ENCODE results near the gene OXT.

DNA sequence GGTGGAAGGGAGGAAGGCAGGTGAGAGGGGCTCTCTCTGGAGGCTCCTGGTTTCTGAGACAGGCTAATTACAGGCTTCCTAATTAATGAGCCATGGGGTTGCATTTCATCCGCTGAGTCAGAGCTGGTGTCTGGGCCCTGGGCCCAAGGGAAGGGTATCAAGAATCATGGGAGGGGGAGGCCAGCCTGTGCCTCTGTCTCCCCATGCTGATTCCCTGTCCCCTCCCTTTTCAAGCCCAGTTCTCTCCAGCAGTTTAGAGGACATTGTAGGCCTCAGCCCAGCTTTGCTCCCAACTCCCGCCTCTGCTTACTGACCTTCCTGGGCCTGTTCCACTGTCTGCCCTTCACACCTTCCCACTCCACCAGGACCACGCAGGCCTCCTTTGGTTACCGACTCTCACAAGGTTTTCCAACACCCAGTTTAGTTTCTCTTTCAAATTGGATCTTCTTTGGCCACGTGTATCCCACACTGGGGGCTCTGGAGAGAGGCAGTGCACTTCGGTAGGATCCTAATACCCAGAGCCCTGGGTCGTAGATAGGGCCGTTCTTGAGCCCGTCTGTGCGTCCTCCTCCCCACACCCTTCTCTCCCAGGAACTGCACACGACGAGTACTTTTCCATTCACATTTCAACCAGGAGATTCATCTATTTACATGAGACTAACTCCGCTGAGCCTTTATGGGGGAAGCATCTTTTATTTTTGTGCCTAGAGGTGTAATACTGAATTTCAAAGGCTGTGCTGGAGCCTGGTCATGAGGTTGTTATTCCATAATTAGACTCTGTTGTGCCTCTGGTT, 31.4 kb downstream of the OXT start:
- TF ChIP-seq CTCF (IDR thresholded peaks at IDR 0.05) (no peak), POLR2A (IDR thresholded peaks at IDR 0.05) (no peak)
